Keratinocyte (primary cell): ENCODE data around the gene PDE1A. TPM values are rescaled to one million over a fixed set of nuclear protein-coding genes. Genes with fewer than 3 reads are reported as not detected.

ENCODE experiments used
- DNase-seq: peaks from one replicate; pipeline ENCODE4 v3.0.0-alpha.2; 2011; ENCODE audit warnings: low read depth, missing footprints, low spot score
- FAIRE-seq: peaks from 2 replicates; lab custom pipeline; 2011; peaks lifted over from hg19 to GRCh38; lab: Jason Lieb, UNC
- H2AFZ ChIP-seq: 2 replicates; pipeline ENCODE4 v1.6.0; 2012; ENCODE audit warnings: low read length, control low read depth, inconsistent platforms; ENCODE audit not compliant: control insufficient read depth
- H3K27ac ChIP-seq: 2 replicates; pipeline ENCODE4 v1.5.1; 2011; ENCODE audit warnings: low read length; ENCODE audit not compliant: control insufficient read depth, insufficient read depth
- H3K27me3 ChIP-seq: 3 replicates; pipeline ENCODE4 v1.6.0; 2011; ENCODE audit warnings: low read length; ENCODE audit not compliant: control insufficient read depth, insufficient read depth; ENCODE audit errors: extremely low read depth
- H3K36me3 ChIP-seq, 2 experiments: 2 replicates in 1 of 2; 3 replicates in 1 of 2; pipeline ENCODE4 v1.5.1; 2011; ENCODE audit warnings: low read length in 2 of 2, mild to moderate bottlenecking in 1 of 2; ENCODE audit not compliant: control insufficient read depth in 2 of 2, insufficient read depth in 2 of 2; ENCODE audit errors: extremely low read depth in 1 of 2
- H3K4me1 ChIP-seq: 3 replicates; pipeline ENCODE4 v1.5.1; 2011; ENCODE audit warnings: low read length; ENCODE audit not compliant: control insufficient read depth, insufficient read depth; ENCODE audit errors: extremely low read depth
- H3K4me2 ChIP-seq: 3 replicates; pipeline ENCODE4 v1.6.0; 2011; ENCODE audit warnings: low read depth, low read length; ENCODE audit not compliant: control insufficient read depth, insufficient read depth; ENCODE audit errors: extremely low read depth
- H3K4me3 ChIP-seq, 3 experiments: fragments of 200-600 bp in 1 of 3; sonication (generic) in 1 of 3; 2 replicates in 2 of 3; 3 replicates in 1 of 3; pipeline ENCODE4 v1.5.1; 2011 to 2016; ENCODE audit warnings: low read length in 3 of 3, mild to moderate bottlenecking in 3 of 3, control low read depth in 2 of 3, inconsistent platforms in 1 of 3, low read depth in 1 of 3, mixed read lengths in 1 of 3, mixed run types in 1 of 3, moderate library complexity in 1 of 3; ENCODE audit not compliant: control insufficient read depth in 2 of 3, insufficient read depth in 2 of 3; ENCODE audit errors: extremely low read depth in 1 of 3
- H3K79me2 ChIP-seq: 2 replicates; pipeline ENCODE4 v1.6.0; 2012; ENCODE audit warnings: low read length; ENCODE audit not compliant: control insufficient read depth, insufficient read depth
- H3K9ac ChIP-seq: 3 replicates; pipeline ENCODE4 v1.6.0; 2011; ENCODE audit warnings: low read length; ENCODE audit not compliant: control insufficient read depth, insufficient read depth; ENCODE audit errors: extremely low read depth
- H3K9me1 ChIP-seq: 3 replicates; pipeline ENCODE4 v1.6.0; 2011; ENCODE audit warnings: low read length; ENCODE audit not compliant: control insufficient read depth, insufficient read depth; ENCODE audit errors: extremely low read depth
- H3K9me3 ChIP-seq: 2 replicates; pipeline ENCODE4 v1.5.1; 2012; ENCODE audit warnings: low read depth, low read length; ENCODE audit not compliant: control insufficient read depth
- H4K20me1 ChIP-seq: 3 replicates; pipeline ENCODE4 v1.6.0; 2011; ENCODE audit warnings: low read length; ENCODE audit not compliant: control insufficient read depth, insufficient read depth; ENCODE audit errors: extremely low read depth
- CTCF ChIP-seq, 3 experiments: IDR thresholded peaks in 1 of 3; conservative IDR thresholded peaks in 1 of 3; optimal IDR thresholded peaks in 1 of 3; 2 replicates in 2 of 3; 3 replicates in 1 of 3; pipeline versions ENCODE3 to v1.5.1; 2011; ENCODE audit warnings: low read length in 3 of 3, mild to moderate bottlenecking in 3 of 3, moderate library complexity in 2 of 3, control low read depth in 1 of 3, inconsistent platforms in 1 of 3; ENCODE audit not compliant: insufficient read depth in 2 of 3; ENCODE audit errors: extremely low read depth in 1 of 3
- EZH2 ChIP-seq: IDR thresholded peaks from one replicate; pipeline ENCODE4 v1.6.1; 2012; ENCODE audit warnings: inconsistent platforms, mild to moderate bottlenecking, low read length, moderate library complexity
- dilution Hi-C: fragments of 300-500 bp; cut with MboI; formaldehyde crosslinking; loops from one replicate; pipeline ENCODE4 v1.7.0; 2020; ENCODE audit warnings: low sequenced_read_pairs; ENCODE audit not compliant: extremely low pct_ligation_motif_present
- polyA plus RNA-seq, 5 experiments: library from polyadenylated mRNA; depleted of rRNA in 3 of 5; stranded (reverse) in 3 of 5; stranded (forward) in 1 of 5; unstranded in 1 of 5; fragments of >200 nt; gene quantifications; 1 replicate in 1 of 5; 2 replicates in 3 of 5; 3 replicates in 1 of 5; pipeline versions ENCODE4 v1.2.1 to v1.2.3, GENCODE V29; 2011 to 2012; ENCODE audit warnings: missing spikeins in 2 of 5, low read depth in 1 of 5, low replicate concordance in 1 of 5

PDE1A gene
- polyA plus RNA-seq, 1 donor (not counting 4 experiments of a cell fraction or from before 2014, with no cell fraction given) = 0.10 TPM

- FAIRE-seq = no peak
- DNase-seq = no peak
- H3K79me2 ChIP-seq = no peaks in the 10 kb centered on the region
- no peaks in the 10 kb centered on the region for H3K9me3 ChIP-seq
- H4K20me1 ChIP-seq = no peaks in the 10 kb centered on the region
- no peak overlapping the region for H3K27ac ChIP-seq
- no peaks in the 10 kb centered on the region for H3K4me1 ChIP-seq
- no peak overlapping the region for H3K4me2 ChIP-seq
- dilution Hi-C loops = no loop called here
- H3K4me3 ChIP-seq = no peak overlapping the region
- H3K9ac ChIP-seq = no peak overlapping the region
- H2AFZ ChIP-seq = no peak overlapping the region
- no peaks in the 10 kb centered on the region for H3K9me1 ChIP-seq
- TF ChIP-seq CTCF (optimal IDR thresholded peaks at IDR 0.05 in 1 of 3, IDR thresholded peaks at IDR 0.05 in 1 of 3, conservative IDR thresholded peaks at IDR 0.05 in 1 of 3; ENCODE audit: extremely low read depth in 1 of 3, insufficient read depth in 2 of 3, low read length in 3 of 3) = no peak
- no peak for TF ChIP-seq EZH2
- no peaks in the 10 kb centered on the region for H3K36me3 ChIP-seq
- H3K27me3 ChIP-seq = no peaks in the 10 kb centered on the region
These were observed 184.2 kb downstream of the PDE1A start for GRCh38 chr2:182242609-182243008.

GRCh38 chr2:182241936-182242335, 184.9 kb downstream of the PDE1A start:
- H3K27ac ChIP-seq = no peak overlapping the region
- H2AFZ ChIP-seq = no peak overlapping the region
- dilution Hi-C loops = no loop called here
- H3K4me2 ChIP-seq = no peak overlapping the region
- H3K4me1 ChIP-seq = no peaks in the 10 kb centered on the region
- H3K9ac ChIP-seq = no peak overlapping the region
- TF ChIP-seq CTCF (optimal IDR thresholded peaks at IDR 0.05 in 1 of 3, IDR thresholded peaks at IDR 0.05 in 1 of 3, conservative IDR thresholded peaks at IDR 0.05 in 1 of 3; ENCODE audit: extremely low read depth in 1 of 3, insufficient read depth in 2 of 3, low read length in 3 of 3) (no peak), EZH2 (no peak)
- no peak overlapping the region for H3K4me3 ChIP-seq
- H3K27me3 ChIP-seq = no peaks in the 10 kb centered on the region
- DNase-seq (no peak), FAIRE-seq (no peak)
- no peaks in the 10 kb centered on the region for H4K20me1 ChIP-seq
- H3K9me3 ChIP-seq = no peaks in the 10 kb centered on the region
- no peaks in the 10 kb centered on the region for H3K36me3 ChIP-seq
- H3K79me2 ChIP-seq = no peaks in the 10 kb centered on the region
- H3K9me1 ChIP-seq = no peaks in the 10 kb centered on the region
